H9 (cell line): Measurements from ENCODE around the gene SREBF1. TPM values are rescaled to one million over a fixed set of nuclear protein-coding genes. Genes with fewer than 3 reads are reported as not detected.

Source experiments
- DNase-seq: peaks from one replicate; pipeline ENCODE4 v3.0.0-alpha.2; 2017
- H2AFZ ChIP-seq: one replicate; pipeline ENCODE4 v1.6.1; 2013; ENCODE audit warnings: mild to moderate bottlenecking, low read length, control low read depth, moderate library complexity
- H2AK5ac ChIP-seq: 2 replicates; pipeline ENCODE4 v1.6.1; 2013; ENCODE audit warnings: low read length, control low read depth, mixed read lengths; ENCODE audit not compliant: insufficient read length
- H2BK120ac ChIP-seq: one replicate; pipeline ENCODE4 v1.6.1; 2013; ENCODE audit warnings: low read depth, mild to moderate bottlenecking, low read length, control low read depth, inconsistent platforms; ENCODE audit not compliant: poor library complexity, severe bottlenecking
- H2BK12ac ChIP-seq: 2 replicates; pipeline ENCODE4 v1.6.1; 2013; ENCODE audit warnings: low read length, control low read depth, mixed read lengths, low read depth; ENCODE audit not compliant: insufficient read length
- H2BK15ac ChIP-seq: 2 replicates; pipeline ENCODE4 v1.6.1; 2013; ENCODE audit warnings: low read depth, low read length, control low read depth
- H2BK20ac ChIP-seq: one replicate; pipeline ENCODE4 v1.6.1; 2013; ENCODE audit warnings: low read depth, mild to moderate bottlenecking, low read length, control low read depth, inconsistent platforms; ENCODE audit not compliant: poor library complexity, severe bottlenecking
- H2BK5ac ChIP-seq: 2 replicates; pipeline ENCODE4 v1.6.1; 2013; ENCODE audit warnings: low read length, control low read depth, mixed read lengths; ENCODE audit not compliant: insufficient read length
- H3K14ac ChIP-seq: 2 replicates; pipeline ENCODE4 v1.6.1; 2013; ENCODE audit warnings: low read length, control low read depth; ENCODE audit not compliant: insufficient read depth
- H3K18ac ChIP-seq: 2 replicates; pipeline ENCODE4 v1.6.1; 2013; ENCODE audit warnings: low read depth, mild to moderate bottlenecking, mixed read lengths, low read length, control low read depth; ENCODE audit not compliant: insufficient read length
- H3K23ac ChIP-seq: 2 replicates; pipeline ENCODE4 v1.6.1; 2013; ENCODE audit warnings: low read length, control low read depth, mixed read lengths, low read depth; ENCODE audit not compliant: insufficient read length
- H3K23me2 ChIP-seq: 2 replicates; pipeline ENCODE4 v1.6.1; 2013; ENCODE audit warnings: low read depth, mild to moderate bottlenecking, mixed read lengths, low read length, control low read depth; ENCODE audit not compliant: insufficient read length, poor library complexity, severe bottlenecking
- H3K27ac ChIP-seq: 2 replicates; pipeline ENCODE4 v1.5.1; 2013; ENCODE audit warnings: low read length, control low read depth, mixed read lengths, low read depth; ENCODE audit not compliant: insufficient read length
- H3K27me3 ChIP-seq: 2 replicates; pipeline ENCODE4 v1.6.1; 2013; ENCODE audit warnings: low read length, control low read depth, inconsistent platforms; ENCODE audit not compliant: insufficient read depth
- H3K4ac ChIP-seq: 2 replicates; pipeline ENCODE4 v1.6.1; 2013; ENCODE audit warnings: low read depth, mild to moderate bottlenecking, control low read depth, inconsistent platforms, low read length, moderate library complexity
- H3K4me1 ChIP-seq: 2 replicates; pipeline ENCODE4 v1.6.1; 2013; ENCODE audit warnings: low read length, control low read depth, inconsistent platforms; ENCODE audit not compliant: insufficient read depth
- H3K4me2 ChIP-seq: 2 replicates; pipeline ENCODE4 v1.6.1; 2013; ENCODE audit warnings: low read length, control low read depth, mixed read lengths; ENCODE audit not compliant: insufficient read length, insufficient read depth
- H3K56ac ChIP-seq: 2 replicates; pipeline ENCODE4 v1.6.1; 2013; ENCODE audit warnings: low read depth, mild to moderate bottlenecking, mixed read lengths, low read length, control low read depth; ENCODE audit not compliant: insufficient read length
- H3K79me1 ChIP-seq: 2 replicates; pipeline ENCODE4 v1.6.1; 2013; ENCODE audit warnings: low read depth, mild to moderate bottlenecking, moderate library complexity, low read length, control low read depth, inconsistent platforms; ENCODE audit not compliant: insufficient read depth, poor library complexity, severe bottlenecking
- H3K79me2 ChIP-seq: 2 replicates; pipeline ENCODE4 v1.6.1; 2013; ENCODE audit warnings: low read length, control low read depth, inconsistent platforms; ENCODE audit not compliant: insufficient read depth
- H3K9ac ChIP-seq: 2 replicates; pipeline ENCODE4 v1.6.1; 2013; ENCODE audit warnings: low read length, control low read depth, mixed read lengths; ENCODE audit not compliant: insufficient read length; ENCODE audit errors: extremely low read depth
- H3K9me3 ChIP-seq: one replicate; pipeline ENCODE4 v1.6.1; 2013; ENCODE audit warnings: low read depth, low read length, inconsistent platforms; ENCODE audit not compliant: control insufficient read depth
- H3T11ph ChIP-seq: one replicate; pipeline ENCODE4 v1.6.1; 2013; ENCODE audit warnings: mild to moderate bottlenecking, low read length, control low read depth, inconsistent platforms
- H4K20me1 ChIP-seq: one replicate; pipeline ENCODE4 v1.6.1; 2013; ENCODE audit not compliant: control insufficient read depth, insufficient read length, insufficient read depth
- H4K5ac ChIP-seq: 2 replicates; pipeline ENCODE4 v1.6.1; 2013; ENCODE audit warnings: low read depth, mild to moderate bottlenecking, mixed read lengths, low read length, control low read depth; ENCODE audit not compliant: insufficient read length
- H4K8ac ChIP-seq: replicated peaks from 2 replicates; pipeline ENCODE4 v1.6.1; 2013; ENCODE audit warnings: low read length, control low read depth, mixed read lengths, low read depth; ENCODE audit not compliant: insufficient read length
- H4K91ac ChIP-seq: 2 replicates; pipeline ENCODE4 v1.6.1; 2013; ENCODE audit warnings: low read depth, mild to moderate bottlenecking, moderate library complexity, mixed read lengths, low read length, control low read depth; ENCODE audit not compliant: insufficient read length
- H3K27ac Mint-ChIP-seq, 3 experiments: 2 replicates in 2 of 3; 3 replicates in 1 of 3; pipeline ENCODE4 v1.8.0; 2020 to 2021; ENCODE audit warnings: mixed read lengths in 3 of 3, mild to moderate bottlenecking in 1 of 3, moderate library complexity in 1 of 3
- H3K27me3 Mint-ChIP-seq: 2 replicates; pipeline ENCODE4 v1.8.0; 2021; ENCODE audit warnings: low read depth, mild to moderate bottlenecking, moderate library complexity, mixed read lengths
- H3K36me3 Mint-ChIP-seq, 3 experiments: 2 replicates in 2 of 3; 3 replicates in 1 of 3; pipeline ENCODE4 v1.8.0; 2020 to 2021; ENCODE audit warnings: low read depth in 3 of 3, mixed read lengths in 3 of 3; ENCODE audit not compliant: insufficient read depth in 1 of 3
- H3K4me1 Mint-ChIP-seq, 2 experiments: 2 replicates each; pipeline ENCODE4 v1.8.0; 2020; ENCODE audit warnings: mixed read lengths in 2 of 2
- H3K4me3 Mint-ChIP-seq, 2 experiments: 2 replicates in 1 of 2; 3 replicates in 1 of 2; pipeline ENCODE4 v1.8.0; 2020 to 2021; ENCODE audit warnings: mild to moderate bottlenecking in 2 of 2, mixed read lengths in 2 of 2, moderate library complexity in 1 of 2
- H3K9me3 Mint-ChIP-seq, 2 experiments: 2 replicates in 1 of 2; 3 replicates in 1 of 2; pipeline ENCODE4 v1.8.0; 2020; ENCODE audit warnings: mild to moderate bottlenecking in 2 of 2, mixed read lengths in 2 of 2, moderate library complexity in 1 of 2
- CTCF ChIP-seq: fragments of 200-600 bp; sonication (generic); conservative IDR thresholded peaks from 3 replicates; pipeline ENCODE4 v1.8.0; 2021; ENCODE audit warnings: antibody characterized with exemption, mild to moderate bottlenecking
- WGBS: extraction: QIAGEN DNeasy Blood & Tissue Kit; methylation state at CpG from one replicate; pipeline ENCODE4 v1.1.7; 2013; ENCODE audit warnings: missing lambda C conversion rate, low lambda C conversion rate, mixed read lengths; ENCODE audit not compliant: insufficient read length; ENCODE audit errors: extremely low coverage; 5-methylcytosine and 5-hydroxymethylcytosine counted together
- total RNA-seq: library from RNA; stranded (reverse); gene quantifications from 2 replicates; pipeline ENCODE4 v1.2.1, GENCODE V29; 2021

SREBF1 gene
- total RNA-seq, 1 experiment from 2014 or later = 81.9 TPM

DNA sequence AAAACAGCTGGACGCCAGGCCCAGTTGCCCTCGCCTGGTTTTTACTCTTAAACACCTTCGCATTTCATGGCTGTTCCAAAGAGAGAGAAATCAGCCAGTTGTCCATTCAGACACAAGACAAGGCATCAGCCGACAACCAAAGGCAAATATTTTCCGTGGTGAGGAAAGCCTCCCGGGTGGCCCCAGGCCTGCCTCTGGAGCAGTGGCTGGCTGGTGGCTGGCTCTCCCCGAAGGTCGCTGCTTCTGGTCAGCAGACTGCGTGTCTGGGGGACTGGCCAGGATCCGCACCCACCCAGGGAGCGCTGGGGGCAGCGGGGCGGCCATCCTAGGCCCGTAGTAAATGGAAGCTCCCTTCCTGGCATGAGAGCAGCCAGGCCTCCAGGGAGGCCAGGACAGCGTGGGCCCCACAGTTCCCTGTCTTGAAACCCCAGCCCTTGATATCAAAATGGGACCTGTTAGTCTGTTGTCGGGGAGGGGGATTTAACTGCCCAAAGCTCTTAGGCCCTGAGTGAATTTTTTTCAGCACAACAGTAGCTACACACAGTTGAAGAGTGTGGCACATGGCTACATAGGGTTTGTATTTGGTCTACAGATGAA lies 57.7 kb downstream of the SREBF1 start:
- no peaks in the 10 kb centered on the region for H3K79me2 ChIP-seq
- H2BK120ac ChIP-seq = no peak overlapping the region
- no peak overlapping the region for H3K4me2 ChIP-seq
- peaks cover 24% of the 10 kb centered on the region for H3K23me2 ChIP-seq
- Mint-ChIP-seq H3K4me3 (no peak overlapping the region), H3K4me1 (peaks cover 12 to 33% of the 10 kb centered on the region in 2 experiments), H3K27ac (no peak overlapping the region), H3K9me3 (no peaks in the 10 kb centered on the region), H3K36me3 (no peaks in the 10 kb centered on the region), H3K27me3 (peaks cover 64% of the 10 kb centered on the region)
- no peaks in the 10 kb centered on the region for H3K4me1 ChIP-seq
- no peak overlapping the region for H3K9ac ChIP-seq
- no peak overlapping the region for H2BK15ac ChIP-seq
- H3K4ac ChIP-seq = no peak overlapping the region
- H3K56ac ChIP-seq = no peak overlapping the region
- no peak overlapping the region for H4K5ac ChIP-seq
- no peaks in the 10 kb centered on the region for H3K9me3 ChIP-seq
- TF ChIP-seq CTCF = no peak
- H2BK5ac ChIP-seq = no peak overlapping the region
- no peak overlapping the region for H2AK5ac ChIP-seq
- H3K27ac ChIP-seq = no peak overlapping the region
- no peaks in the 10 kb centered on the region; the same call in 1 of the 2 replicates for H3K27me3 ChIP-seq
- H4K20me1 ChIP-seq = no peaks in the 10 kb centered on the region
- no peak overlapping the region for H4K8ac ChIP-seq
- H2AFZ ChIP-seq = no peak overlapping the region
- no peak overlapping the region for H2BK12ac ChIP-seq
- DNase-seq = no peak
- H3T11ph ChIP-seq = no peak overlapping the region
- H3K14ac ChIP-seq = no peak overlapping the region; the same call in 1 of the 2 replicates
- H3K23ac ChIP-seq = no peak overlapping the region
- no peak overlapping the region for H3K18ac ChIP-seq
- H4K91ac ChIP-seq = no peak overlapping the region
- no CpG with 5 or more reads among the region's 16 CpGs for WGBS
- no peak overlapping the region for H2BK20ac ChIP-seq
- no peaks in the 10 kb centered on the region for H3K79me1 ChIP-seq
